Calu3 (cell line): Measurements from ENCODE around the gene SLC39A11. TPM values are rescaled to one million over a fixed set of nuclear protein-coding genes. Genes with fewer than 3 reads are reported as not detected.

ENCODE experiments used
- BruUV-seq: library from RNA; stranded (reverse); fragments of 400-500 nt; replicated peaks from 2 replicates; lab custom pipeline; 2021; lab: Mats Ljungman, UMichigan
- CTCF ChIA-PET: fragments of 300-600 bp; sonication (Branson Sonifier 250); formaldehyde crosslinking; loops from one replicate; lab custom pipeline; 2022; ENCODE audit warnings: antibody characterized with exemption; lab: Charles Lee
- DNase-seq: peaks from one replicate; pipeline ENCODE4 v3.0.0; 2022
- H3K27ac Mint-ChIP-seq: one replicate; pipeline ENCODE4 v1.8.0; 2022; ENCODE audit warnings: mixed read lengths; ENCODE audit not compliant: unreplicated experiment
- H3K27me3 Mint-ChIP-seq: one replicate; pipeline ENCODE4 v1.8.0; 2022; ENCODE audit warnings: mixed read lengths; ENCODE audit not compliant: unreplicated experiment
- H3K36me3 Mint-ChIP-seq: one replicate; pipeline ENCODE4 v1.8.0; 2022; ENCODE audit warnings: mild to moderate bottlenecking, moderate library complexity, mixed read lengths; ENCODE audit not compliant: insufficient read depth, unreplicated experiment
- H3K4me1 Mint-ChIP-seq: one replicate; pipeline ENCODE4 v1.8.0; 2022; ENCODE audit warnings: mild to moderate bottlenecking, low read depth, mixed read lengths; ENCODE audit not compliant: unreplicated experiment
- H3K4me3 Mint-ChIP-seq: one replicate; pipeline ENCODE4 v1.8.0; 2022; ENCODE audit warnings: mild to moderate bottlenecking, low read depth, moderate library complexity, mixed read lengths; ENCODE audit not compliant: unreplicated experiment
- H3K9me3 Mint-ChIP-seq: one replicate; pipeline ENCODE4 v1.8.0; 2022; ENCODE audit warnings: low read depth, mixed read lengths; ENCODE audit not compliant: unreplicated experiment
- CTCF ChIP-seq: fragments of 200-600 bp; IDR thresholded peaks from one replicate; pipeline ENCODE4 v1.8.0; 2022; ENCODE audit warnings: antibody characterized with exemption; ENCODE audit not compliant: unreplicated experiment
- intact Hi-C: fragments of 100-400 bp; cut with micrococcal nuclease; formaldehyde crosslinking; loops from one replicate; pipeline ENCODE4 v1.10.0; 2022; ENCODE audit not compliant: unreplicated experiment
- total RNA-seq: library from RNA; stranded (reverse); gene quantifications from 2 replicates; pipeline ENCODE4 v1.2.3, GENCODE V29; 2022

Gene SLC39A11
- total RNA-seq, 1 experiment from 2014 or later = 60.3 TPM

DNA sequence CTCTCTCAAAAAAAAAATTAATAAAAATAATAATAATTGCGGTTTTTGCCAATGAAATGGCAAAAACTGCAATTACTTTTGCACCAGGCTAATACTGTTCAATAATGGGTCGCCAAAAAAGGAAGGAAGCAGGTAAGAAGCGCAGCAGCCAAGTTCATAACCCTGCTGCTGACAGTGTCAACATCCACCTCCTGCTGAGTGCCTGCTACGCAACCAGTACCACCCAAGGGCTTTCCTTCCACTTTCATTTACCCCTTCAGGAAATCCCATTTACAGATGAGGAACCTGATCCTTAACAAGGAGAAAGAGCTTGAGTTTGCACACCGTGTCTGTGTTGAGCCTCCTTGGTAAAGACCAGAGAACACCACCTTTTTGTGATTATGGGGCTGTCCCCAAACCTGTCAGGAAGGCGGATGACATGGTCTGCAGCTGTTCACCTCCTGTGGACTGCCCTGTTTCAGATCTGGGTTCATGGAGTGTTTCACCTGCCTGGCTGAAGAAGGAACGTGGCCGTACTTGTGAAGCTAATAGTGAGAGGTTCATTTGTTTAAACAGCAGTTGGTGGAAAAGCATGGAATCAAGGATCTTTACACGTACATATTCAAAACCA lies 378.0 kb downstream of the SLC39A11 start:
- Mint-ChIP-seq H3K4me3 (no peak overlapping the region), H3K27ac (peak overlapping the region; percentile 99), H3K9me3 (peaks cover 9% of the 10 kb centered on the region), H3K4me1 (peaks cover 76% of the 10 kb centered on the region), H3K27me3 (no peaks in the 10 kb centered on the region), H3K36me3 (peaks cover 52% of the 10 kb centered on the region)
- intact Hi-C loops = loop anchor here (10.0 kb wide), 1 partner anchor 130 kb away; no protein-coding TSS in a partner anchor
- DNase-seq = no peak
- no peak for TF ChIP-seq CTCF
- BruUV-seq = no TSS peak
- CTCF ChIA-PET = no interaction called here

DNA sequence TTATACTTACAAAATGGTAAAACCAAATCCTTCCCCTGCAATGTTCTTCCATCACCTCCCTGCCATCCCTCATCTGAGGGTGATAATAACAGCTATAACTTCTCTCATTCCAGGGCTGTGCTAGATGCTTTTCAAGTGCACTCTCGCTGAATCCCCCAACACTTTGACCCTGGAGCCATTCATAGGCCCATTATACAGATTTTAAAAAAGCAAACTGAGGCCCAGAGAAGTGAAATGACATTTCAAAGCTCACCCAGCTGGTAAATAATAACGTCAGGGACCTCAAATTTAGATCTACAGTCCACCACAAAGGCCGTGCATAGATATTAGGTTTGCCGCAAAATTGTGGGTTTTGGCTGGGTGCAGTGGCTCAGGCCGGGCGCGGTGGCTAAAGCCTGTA lies 378.8 kb downstream of the SLC39A11 start:
- no peak for DNase-seq
- intact Hi-C loops = loop anchor here (10.0 kb wide), 1 partner anchor 129 kb away; no protein-coding TSS in a partner anchor
- peaks cover 77% of the 10 kb centered on the region for H3K4me1 Mint-ChIP-seq
- no peak overlapping the region for H3K27ac Mint-ChIP-seq
- H3K9me3 Mint-ChIP-seq = peaks cover 12% of the 10 kb centered on the region
- H3K36me3 Mint-ChIP-seq = peaks cover 59% of the 10 kb centered on the region
- no TSS peak for BruUV-seq
- no peak for TF ChIP-seq CTCF
- CTCF ChIA-PET = no interaction called here
- no peaks in the 10 kb centered on the region for H3K27me3 Mint-ChIP-seq
- H3K4me3 Mint-ChIP-seq = no peak overlapping the region

DNA sequence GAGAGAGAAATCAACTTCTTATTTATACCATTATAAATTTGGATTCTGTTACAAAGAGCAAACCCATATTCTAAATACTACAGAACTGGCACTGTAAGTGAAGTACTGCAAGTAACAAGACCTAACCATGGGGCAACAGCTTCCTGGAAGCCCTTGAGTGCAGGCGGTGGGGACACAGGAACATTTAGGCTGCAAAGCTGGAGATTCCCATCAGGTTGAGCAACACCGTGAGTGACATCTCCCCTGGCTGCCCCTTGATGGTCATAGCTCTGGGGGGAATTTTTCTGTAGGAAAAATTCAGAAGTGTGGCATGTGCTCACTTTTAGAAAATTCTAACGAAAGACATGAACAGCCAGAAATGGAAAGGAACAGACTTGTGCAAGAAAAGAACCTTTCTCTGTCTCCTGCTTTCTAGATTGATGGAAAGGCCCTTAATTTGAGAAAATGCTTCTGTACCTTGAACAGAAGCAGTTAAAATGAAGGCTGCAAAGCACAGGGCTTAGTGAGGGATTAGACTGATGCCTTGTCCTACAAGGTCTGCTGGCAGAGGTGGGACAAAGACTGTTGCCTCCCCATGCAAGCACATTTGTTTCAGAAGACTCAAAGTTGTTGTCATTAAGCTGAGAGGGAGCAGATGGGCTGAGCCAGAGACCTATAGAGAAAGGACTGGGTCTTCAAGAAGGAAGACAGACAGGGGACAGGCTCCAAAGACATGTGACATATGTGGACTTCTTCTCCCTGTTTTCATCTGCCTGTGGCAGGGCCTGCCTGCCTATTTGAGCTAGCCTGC lies 380.8 kb downstream of the SLC39A11 start:
- Mint-ChIP-seq H3K9me3 (peaks cover 19% of the 10 kb centered on the region), H3K4me3 (no peak overlapping the region), H3K36me3 (peaks cover 46% of the 10 kb centered on the region), H3K27ac (peak overlapping the region; percentile 30), H3K27me3 (no peaks in the 10 kb centered on the region), H3K4me1 (peaks cover 59% of the 10 kb centered on the region)
- CTCF ChIA-PET = no interaction called here
- BruUV-seq = no TSS peak
- no peak for DNase-seq
- TF ChIP-seq CTCF = no peak
- intact Hi-C loops = loop anchor here (10.0 kb wide), 1 partner anchor 127 kb away; no protein-coding TSS in a partner anchor

- peaks cover 19% of the 10 kb centered on the region for H3K9me3 Mint-ChIP-seq
- DNase-seq = no peak
- BruUV-seq = TSS peak; percentile 88
- H3K36me3 Mint-ChIP-seq = peaks cover 37% of the 10 kb centered on the region
- H3K4me1 Mint-ChIP-seq = peaks cover 50% of the 10 kb centered on the region
- no peaks in the 10 kb centered on the region for H3K27me3 Mint-ChIP-seq
- intact Hi-C loops = loop anchor here (10.0 kb wide), 1 partner anchor 126 kb away; no protein-coding TSS in a partner anchor
- CTCF ChIA-PET = interaction anchor here (1.0 kb wide), 1 partner anchor 108 kb away, joined by 3 read pairs; no protein-coding TSS in a partner anchor
- no peak for TF ChIP-seq CTCF
- peak overlapping the region; percentile 75 for H3K27ac Mint-ChIP-seq
- H3K4me3 Mint-ChIP-seq = no peak overlapping the region
These were observed 381.7 kb downstream of the SLC39A11 start for GRCh38 chr17:72710834-72711233.
